Activated CD8-positive, alpha-beta memory T cell treated with anti-CD3 and anti-CD28 coated beads for 1 hour (primary cell): ENCODE measurements around the gene MROH7.

Source experiments
- DNase-seq, 2 donors: peaks; one replicate each; pipeline ENCODE4 v3.0.0-alpha.2; 2020; ENCODE audit warnings: low read depth in 1 of 2; ENCODE audit errors: extremely low read depth in 1 of 2

Gene MROH7

DNA sequence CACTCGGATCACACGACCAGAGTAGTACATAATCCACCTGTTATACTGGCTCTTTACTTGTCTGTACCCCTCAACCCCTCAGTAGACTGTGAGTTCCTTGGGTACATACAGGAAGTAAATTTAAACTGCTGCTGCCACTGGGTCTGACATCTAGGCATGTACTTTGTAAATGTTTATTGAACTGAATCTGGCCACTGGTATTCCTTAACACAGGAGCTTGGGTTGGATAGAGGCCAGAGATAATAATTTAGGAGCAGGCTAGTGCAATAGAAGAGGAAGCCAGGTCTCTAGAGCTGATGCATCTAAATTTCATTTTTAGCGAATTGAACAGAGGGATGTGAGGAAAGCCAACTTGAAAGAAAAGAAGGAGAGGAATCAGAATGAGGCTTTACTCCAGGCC lies 86.4 kb downstream of the MROH7 start:
- DNase-seq = no peak

DNA sequence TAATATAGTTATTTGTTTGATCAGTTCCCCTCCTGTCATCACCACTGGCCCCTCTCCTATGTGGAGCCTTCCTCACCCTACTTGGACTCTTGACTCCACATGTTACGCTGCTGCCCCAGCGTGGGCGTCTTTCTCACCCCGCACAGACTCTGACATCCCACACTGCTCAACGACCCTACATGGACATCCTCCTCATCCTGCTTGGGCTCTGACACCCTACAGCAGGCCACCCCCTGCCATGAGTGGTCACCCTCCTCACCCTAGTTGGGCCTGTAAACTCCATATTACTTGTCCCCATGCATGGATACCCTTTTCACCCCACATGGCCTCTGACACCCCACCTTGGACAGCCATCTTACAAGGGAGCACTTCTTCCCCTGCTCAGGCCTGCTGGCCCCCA lies 95.1 kb downstream of the MROH7 start:
- DNase-seq = no peak

DNA sequence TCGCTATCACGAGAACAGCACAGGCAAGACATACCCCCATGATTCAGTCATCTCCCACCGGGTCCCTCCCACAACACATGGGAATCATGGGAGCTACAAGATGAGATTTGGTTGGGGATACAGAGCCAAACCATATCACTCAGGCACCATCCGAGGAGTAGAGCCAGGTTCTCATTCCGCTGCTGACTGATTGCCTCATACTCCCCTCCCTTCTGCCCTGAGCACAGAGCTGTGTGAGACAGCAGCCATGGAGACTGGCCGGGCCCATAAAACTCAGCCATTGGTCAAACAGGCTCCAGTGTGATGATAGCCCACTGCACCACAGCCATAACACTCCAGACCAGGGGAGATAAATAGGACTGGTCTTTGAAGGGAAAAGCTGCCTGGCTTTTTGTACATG lies 96.7 kb downstream of the MROH7 start:
- DNase-seq = no peak

DNA sequence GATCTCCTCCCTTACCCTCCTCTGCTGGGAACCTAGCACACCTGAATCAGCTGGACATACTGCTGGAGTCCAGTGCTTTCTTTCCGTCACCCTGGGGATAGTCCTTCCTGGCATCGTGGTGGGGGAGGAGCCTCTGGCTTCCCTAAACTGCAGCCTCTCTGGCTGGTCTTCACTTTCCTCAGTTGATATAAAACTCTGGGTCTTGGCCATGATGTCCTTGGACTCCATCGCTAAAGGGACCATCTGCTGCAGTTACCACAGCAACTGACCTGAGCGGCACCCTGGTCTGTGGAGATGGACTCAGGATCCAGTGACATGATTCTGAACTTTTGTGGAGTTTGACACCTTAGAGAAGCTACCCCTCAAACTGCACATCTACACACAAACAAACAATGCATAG lies 99.9 kb downstream of the MROH7 start:
- DNase-seq = no peak

DNA sequence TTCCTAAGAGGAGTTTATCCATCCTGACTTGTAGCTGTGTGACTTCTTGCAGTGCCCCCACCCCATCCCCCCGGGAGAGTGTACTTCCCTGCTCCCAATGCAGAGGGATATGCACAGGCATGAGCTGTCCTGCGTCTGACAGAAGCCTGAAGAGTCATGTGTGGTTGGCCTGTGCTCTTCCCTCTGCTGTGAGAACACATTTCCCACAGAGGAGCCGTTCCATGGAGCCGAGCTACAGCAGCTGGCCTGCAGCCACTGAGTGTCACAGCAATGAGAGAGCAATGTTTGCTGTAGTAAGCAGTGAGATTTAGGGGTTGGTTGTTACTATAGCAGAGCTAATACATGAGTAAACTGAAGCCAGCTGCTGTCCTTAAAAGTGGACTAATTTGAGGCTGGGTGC lies 100.7 kb downstream of the MROH7 start:
- no peak for DNase-seq

DNA sequence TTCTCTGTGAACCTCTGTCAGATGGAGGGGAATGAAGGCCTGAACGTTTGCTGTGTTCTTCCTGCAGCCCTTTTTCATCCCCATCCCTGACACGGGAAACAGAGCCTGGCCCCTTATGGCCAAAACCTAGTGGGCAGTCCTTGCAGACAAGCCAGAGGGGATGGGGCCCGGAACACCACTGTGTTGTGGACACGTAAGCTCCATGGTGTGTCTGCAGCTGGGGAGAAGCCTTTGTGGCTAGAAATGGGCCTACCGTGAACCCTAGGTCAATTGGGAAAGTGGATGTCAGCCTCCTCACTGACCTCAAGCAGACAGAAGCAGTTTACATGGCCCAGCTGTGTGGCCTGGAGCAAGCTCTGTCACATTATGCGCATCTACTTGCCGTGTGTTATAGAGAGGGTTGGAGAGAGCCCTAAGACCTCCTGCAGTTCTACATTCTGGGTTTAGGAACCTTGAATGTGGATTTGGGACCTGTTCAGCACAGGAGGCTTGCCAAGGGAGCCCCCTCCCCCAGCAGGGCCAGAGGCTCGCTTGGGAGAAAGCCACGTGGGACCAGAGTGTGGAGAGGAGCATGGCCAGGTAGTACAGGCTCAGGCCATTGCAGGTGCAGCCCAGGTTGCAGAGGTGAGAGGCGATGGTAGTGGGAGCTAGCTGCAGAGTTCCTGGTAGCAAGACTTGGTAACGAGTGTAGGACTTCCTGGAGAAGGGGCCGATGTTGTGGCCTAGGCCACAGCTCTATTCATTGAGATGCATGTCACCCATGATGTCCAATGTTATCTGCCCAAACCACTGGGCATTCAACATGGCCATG lies 102.0 kb downstream of the MROH7 start:
- no peak for DNase-seq

DNA sequence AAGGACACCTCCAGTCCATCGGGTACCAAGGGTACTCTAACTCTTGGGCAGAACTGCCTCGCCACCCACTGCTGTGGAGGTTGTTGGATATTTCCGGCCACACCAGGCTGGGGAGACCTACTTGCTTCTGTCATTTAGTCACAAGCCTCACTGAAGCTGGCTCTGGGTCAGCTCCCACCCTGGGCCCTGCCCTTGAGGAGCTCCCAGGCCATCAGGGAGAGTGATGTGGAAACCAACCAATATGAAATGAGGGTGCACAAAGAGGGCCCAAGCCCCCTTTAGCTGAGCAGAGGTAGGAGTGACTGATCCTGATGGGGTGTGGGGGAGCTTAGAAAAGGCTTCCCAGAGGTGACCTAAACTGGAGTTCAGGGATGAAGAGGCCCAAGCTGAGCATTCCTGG lies 103.1 kb downstream of the MROH7 start:
- DNase-seq = no peak

DNA sequence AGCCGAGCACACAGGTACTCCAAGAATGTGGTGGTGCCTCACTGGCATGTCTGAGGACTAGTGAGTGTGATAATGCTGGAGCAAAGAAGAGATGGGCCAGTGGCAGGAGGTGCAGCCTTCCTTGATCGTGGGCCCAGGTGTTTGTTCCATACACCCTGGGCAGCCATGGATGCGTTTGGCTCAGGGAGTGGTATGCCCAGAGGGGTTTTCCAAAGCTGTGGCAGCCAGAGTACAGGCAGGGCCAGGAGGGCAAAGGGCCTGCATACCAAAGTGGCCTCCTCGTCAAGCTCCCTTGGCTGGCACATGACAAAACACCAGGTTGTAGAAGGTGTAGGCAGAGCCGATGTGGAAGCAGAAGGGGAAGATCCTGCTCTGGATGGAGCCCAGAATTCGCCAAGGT lies 103.7 kb downstream of the MROH7 start:
- DNase-seq = no peak

DNA sequence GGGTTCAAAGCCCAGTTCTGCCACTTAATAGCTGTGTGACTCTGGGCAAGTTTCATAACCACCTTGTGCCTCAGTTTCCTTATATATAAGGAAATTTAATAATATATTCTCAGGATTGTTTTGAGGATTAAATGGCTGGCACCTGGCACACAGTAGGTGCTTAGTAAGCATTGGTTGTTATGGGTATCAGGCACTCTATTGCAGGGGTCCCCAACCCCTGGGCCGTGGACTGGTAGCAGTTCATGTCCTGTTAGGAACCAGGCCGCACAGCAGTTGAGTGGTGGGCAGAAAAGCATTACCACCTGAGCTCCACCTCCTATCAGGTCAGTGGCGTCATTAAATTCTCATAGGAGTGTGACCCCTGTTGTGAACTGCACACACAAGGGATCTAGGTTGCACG lies 104.3 kb downstream of the MROH7 start:
- no peak for DNase-seq

DNA sequence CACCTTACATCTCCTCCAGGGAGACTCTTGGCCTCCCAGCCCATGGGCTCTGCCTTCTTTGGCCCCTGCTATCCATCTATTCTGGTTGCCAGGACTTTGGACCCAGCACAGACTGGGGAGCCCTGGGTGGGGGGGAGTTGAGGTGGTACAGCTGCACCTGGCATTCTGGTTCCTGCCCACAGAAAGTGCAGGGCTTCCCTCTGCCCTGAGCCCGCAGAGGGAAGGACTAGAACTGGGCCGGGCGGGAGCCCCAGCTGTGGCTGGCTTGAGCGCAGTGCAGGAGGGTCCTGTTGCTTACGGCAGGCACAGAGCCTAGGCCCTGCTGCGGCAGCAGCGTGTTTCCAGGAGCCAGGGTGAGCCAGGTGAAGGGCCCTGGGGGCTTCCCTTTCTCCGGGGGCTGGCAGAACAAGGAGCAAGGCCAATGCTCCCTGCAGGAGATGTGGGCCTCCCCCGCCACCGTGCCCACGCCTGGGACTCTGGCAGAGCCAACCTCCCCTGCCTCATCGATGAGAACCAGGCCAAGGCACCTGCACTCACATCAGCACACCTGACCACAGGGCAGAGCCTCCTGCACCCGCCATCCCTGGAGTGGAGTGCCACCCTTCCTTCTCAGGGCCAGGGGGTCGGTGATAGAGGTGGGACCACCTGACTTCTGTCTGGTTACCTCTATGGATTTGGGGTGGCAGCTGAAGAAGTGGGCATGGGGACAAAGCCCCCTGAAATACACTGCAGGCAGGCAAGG lies 106.7 kb downstream of the MROH7 start:
- DNase-seq = no peak

DNA sequence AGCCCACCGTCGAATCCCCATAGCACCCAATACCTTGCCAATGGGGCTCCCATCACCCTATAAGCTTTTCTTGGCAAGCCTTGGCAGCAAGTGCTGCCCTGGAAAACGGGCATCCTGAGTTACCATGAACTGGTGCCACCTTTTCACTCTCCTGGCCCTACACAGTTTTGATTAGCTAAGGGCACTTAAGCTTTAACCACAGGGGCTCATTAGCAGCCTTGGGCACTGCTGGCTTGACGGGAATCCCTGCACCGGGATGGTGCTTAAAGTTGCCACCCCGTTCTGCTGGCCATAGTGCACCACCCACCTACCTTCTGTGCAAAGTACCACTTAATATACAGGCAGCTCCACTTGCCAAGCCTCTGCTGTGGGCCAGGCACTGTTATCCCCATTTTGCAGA lies 109.0 kb downstream of the MROH7 start:
- DNase-seq = no peak

DNA sequence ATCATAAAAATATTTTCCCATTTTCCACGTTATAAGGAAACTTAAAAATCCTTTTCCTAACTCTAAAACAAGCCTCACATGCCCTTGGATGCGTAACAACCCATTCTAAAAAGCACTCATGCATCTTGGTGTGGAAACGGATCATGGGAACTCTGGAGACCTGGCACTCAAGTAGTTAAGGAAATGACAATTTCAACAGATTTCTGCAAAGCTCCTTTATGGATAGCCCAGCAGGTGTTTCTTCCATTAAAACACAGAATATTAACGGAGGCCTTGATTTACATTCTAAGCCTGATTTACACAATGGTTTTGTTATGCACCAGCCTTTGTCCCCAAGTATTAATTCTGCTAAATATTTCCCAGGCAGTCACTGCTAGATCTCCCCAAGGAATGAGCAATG lies 109.8 kb downstream of the MROH7 start:
- no peak for DNase-seq

DNA sequence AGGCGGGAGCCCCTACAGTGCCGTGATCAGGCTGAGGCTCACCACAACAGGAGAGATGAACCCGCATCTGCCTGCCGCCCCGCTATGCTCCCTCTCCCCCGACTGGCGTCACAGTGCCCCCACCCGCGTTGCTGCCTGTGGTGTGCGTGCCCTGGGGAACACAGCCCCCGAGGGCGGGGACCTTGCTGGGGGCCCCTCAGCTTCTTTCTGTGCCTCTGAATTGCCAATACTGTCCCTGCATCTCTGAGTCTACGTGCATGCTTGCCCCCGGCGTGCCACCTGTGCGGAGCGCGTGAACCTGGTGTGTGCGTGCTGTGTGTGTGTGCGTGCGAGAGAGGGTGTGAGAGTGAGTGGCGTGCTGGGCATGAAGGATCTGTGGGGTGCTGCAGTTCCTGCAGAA lies 112.5 kb downstream of the MROH7 start:
- no peak for DNase-seq

DNA sequence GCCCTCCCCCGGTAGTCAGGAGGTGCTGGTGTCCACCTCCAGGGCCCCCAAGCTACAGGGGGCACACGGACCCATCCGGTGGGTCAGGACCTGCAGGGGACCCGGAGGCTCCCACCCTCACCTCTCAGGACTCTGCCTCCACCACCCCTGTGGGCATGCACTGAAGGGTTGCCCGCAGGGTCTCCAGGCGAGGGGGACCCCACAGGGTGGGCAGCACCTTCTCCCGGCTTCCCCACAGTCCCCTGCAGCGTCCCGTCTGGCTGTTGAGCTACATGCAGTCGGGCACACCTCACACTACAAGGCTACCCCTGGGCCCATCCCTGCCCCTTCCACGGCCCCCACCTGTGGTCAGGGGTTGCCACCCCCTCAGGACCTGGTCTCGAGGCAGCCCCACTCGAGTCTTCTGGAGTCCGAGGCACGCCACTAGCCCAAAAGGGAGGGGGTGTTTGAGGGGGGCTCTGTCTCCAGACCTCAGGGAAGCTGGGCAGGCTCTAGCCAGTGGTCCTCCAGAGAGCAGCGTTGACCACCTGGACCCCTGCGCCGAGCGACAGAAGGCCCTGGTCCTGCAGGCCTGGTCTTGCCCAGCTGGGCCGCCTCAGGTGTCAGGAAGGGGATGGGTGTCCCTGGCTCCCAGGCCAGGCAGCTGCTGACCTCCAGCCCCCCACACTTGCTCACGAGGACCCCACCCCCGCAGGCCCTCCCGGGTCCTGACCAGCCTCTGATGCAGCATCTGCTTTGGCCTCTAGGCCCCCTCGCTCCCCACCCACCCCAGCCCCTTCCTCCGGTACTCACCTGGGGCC lies 113.1 kb downstream of the MROH7 start:
- no peak for DNase-seq

DNA sequence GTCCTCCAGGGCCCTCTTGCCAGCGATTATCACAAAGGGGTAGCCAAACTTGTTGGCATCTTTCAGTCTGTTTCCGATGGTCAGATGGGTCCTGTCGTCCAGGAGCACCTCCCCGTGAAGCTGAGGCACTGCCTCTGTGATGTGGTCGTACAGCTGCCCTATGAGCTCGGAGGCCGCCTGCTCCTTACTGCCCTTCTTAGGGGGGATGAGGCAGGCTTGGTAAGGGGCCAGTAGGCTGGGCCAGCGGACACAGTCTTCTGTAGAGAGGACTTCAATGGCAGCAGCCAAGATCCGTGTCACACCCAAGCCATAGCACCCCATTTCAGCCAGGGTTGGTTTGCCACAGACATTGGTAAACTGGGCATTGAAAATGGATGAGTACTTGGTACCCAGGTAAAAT lies 116.2 kb downstream of the MROH7 start:
- DNase-seq = no peak

DNA sequence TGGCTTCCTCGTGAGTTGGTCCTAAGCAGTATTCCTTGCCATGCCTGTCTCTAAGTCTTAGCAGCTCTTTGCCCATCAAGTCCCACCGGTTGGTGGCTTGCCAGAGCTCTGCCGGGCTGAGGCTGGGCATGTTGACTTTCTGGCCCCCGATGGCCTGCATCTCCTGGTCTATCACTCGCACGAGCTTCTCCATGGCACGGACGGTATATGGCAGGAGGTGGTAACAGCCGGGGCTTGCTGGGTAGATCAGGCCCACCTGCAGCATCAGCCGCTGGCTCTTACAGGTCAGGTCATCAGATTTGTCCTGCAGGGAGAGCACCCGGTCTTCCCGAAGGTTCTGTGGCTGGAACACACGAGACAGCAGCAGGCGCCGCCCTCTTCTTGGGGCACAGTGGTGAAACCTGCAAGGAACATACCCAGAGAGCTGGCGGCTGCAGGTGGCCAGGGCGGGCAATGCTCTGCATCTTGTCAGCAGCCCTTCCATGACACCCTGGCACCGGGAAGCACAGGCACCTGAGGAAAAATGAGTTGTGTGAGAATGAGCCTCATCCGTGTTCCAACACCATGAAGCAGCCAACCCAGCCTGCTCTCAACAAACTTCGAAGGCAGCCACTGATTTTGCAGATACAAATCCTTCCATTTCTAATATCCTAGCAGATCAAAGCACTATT lies 117.2 kb downstream of the MROH7 start:
- no peak for DNase-seq
